Measurements from ENCODE around the gene PARP1. TPM values are rescaled to one million over a fixed set of nuclear protein-coding genes. Genes with fewer than 3 reads are reported as not detected.

The PARP1 gene
- total and polyA plus RNA-seq, 4 donors, result 39.2 to 108 (median 60.3) TPM

DNA sequence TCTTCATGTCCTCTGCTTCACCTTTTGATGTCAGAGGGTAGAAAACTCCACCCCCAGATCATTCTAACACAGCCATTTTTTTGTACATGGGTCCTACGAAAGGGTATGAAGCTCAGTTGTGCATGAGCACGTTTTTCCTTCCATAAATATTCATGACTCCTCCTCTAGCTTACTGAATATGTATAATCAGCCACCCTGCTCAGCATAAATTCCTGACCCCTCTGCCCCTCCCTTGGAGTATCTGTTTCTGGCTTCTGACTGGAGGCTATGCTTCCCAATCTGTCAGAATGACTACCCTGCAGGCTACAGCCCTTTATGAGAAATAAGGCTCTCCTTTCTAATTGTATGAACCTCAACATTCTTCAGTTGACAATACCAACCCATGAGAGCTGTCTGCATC is 42.8 kb upstream of the PARP1 start:
- Histone ChIP-seq H3K4me1 (ENCODE audit: control insufficient read depth in 4 of 4, insufficient read depth in 4 of 4, low read length in 3 of 4) (no peaks in the 10 kb centered on the region), H3K9me3 (ENCODE audit: control insufficient read depth in 4 of 4, low read length in 3 of 4) (no peaks in the 10 kb centered on the region), H3K36me3 (ENCODE audit: control insufficient read depth in 4 of 4, insufficient read depth in 3 of 4, low read depth in 1 of 4, low read length in 3 of 4) (no peaks in the 10 kb centered on the region), H3K27ac (ENCODE audit: low read depth in 1 of 2, low read length in 2 of 2) (no peak overlapping the region), H3K27me3 (ENCODE audit: control insufficient read depth in 4 of 4, insufficient read depth in 4 of 4, low read length in 3 of 4) (peaks cover 0 to 2% (median 0%) of the 10 kb centered on the region in 4 donors), H3K4me3 (ENCODE audit: low read depth in 1 of 3, low read length in 3 of 3) (no peak overlapping the region), H3K9ac (ENCODE audit: low read depth in 1 of 2, low read length in 2 of 2) (no peak overlapping the region)
- TF ChIP-seq NR2F2 (IDR thresholded peaks at IDR 0.05) (no peak), EGR1 (IDR thresholded peaks at IDR 0.05; ENCODE audit: low read depth in 2 of 2) (no peak), ZBTB33 (IDR thresholded peaks at IDR 0.05) (no peak), ATF3 (IDR thresholded peaks at IDR 0.05) (no peak), HNF4A (conservative IDR thresholded peaks at IDR 0.05) (no peak), TAF1 (conservative IDR thresholded peaks at IDR 0.05) (no peak), RAD21 (IDR thresholded peaks at IDR 0.05) (no peak), YY1 (IDR thresholded peaks at IDR 0.05) (no peak), GABPA (IDR thresholded peaks at IDR 0.05 in 1 of 2, conservative IDR thresholded peaks at IDR 0.05 in 1 of 2) (no peak), RXRA (IDR thresholded peaks at IDR 0.05) (no peak), JUND (IDR thresholded peaks at IDR 0.05) (no peak), HNF4G (IDR thresholded peaks at IDR 0.05) (no peak), SP1 (IDR thresholded peaks at IDR 0.05) (no peak), FOXA1 (IDR thresholded peaks at IDR 0.05) (no peak), REST (IDR thresholded peaks at IDR 0.05) (no peak), FOXA2 (IDR thresholded peaks at IDR 0.05) (no peak)
- TF ChIP-seq, protein P1, sequence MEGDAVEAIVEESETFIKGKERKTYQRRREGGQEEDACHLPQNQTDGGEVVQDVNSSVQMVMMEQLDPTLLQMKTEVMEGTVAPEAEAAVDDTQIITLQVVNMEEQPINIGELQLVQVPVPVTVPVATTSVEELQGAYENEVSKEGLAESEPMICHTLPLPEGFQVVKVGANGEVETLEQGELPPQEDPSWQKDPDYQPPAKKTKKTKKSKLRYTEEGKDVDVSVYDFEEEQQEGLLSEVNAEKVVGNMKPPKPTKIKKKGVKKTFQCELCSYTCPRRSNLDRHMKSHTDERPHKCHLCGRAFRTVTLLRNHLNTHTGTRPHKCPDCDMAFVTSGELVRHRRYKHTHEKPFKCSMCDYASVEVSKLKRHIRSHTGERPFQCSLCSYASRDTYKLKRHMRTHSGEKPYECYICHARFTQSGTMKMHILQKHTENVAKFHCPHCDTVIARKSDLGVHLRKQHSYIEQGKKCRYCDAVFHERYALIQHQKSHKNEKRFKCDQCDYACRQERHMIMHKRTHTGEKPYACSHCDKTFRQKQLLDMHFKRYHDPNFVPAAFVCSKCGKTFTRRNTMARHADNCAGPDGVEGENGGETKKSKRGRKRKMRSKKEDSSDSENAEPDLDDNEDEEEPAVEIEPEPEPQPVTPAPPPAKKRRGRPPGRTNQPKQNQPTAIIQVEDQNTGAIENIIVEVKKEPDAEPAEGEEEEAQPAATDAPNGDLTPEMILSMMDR (IDR thresholded peaks at IDR 0.05; ENCODE audit: low read depth, low read length, missing input control), result no peak
- TF ChIP-seq, protein P2, sequence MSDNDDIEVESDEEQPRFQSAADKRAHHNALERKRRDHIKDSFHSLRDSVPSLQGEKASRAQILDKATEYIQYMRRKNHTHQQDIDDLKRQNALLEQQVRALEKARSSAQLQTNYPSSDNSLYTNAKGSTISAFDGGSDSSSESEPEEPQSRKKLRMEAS (IDR thresholded peaks at IDR 0.05), result no peak
- DNase-seq (ENCODE audit: low spot score), result no peak
- 71% methylated on average over 2 of the region's 2 CpGs for WGBS

All from liver (tissue), 9 donors.